Neural progenitor cell (in vitro differentiated cells): Measurements from ENCODE around the gene CYTH3. TPM values are rescaled to one million over a fixed set of nuclear protein-coding genes. Genes with fewer than 3 reads are reported as not detected.

Source experiments
- DNase-seq: peaks from one replicate; pipeline ENCODE4 v3.0.0-alpha.2; 2016; ENCODE audit warnings: low spot score
- H2AFZ ChIP-seq: fragments of 200-600 bp; sonication (generic); replicated peaks from 2 replicates; pipeline ENCODE4 v1.6.1; 2016; ENCODE audit warnings: antibody characterized with exemption
- H3F3A ChIP-seq: fragments of 200-600 bp; sonication (generic); 2 replicates; pipeline ENCODE4 v1.6.1; 2016; ENCODE audit warnings: antibody characterized with exemption, low read depth
- H3K27ac ChIP-seq: fragments of 200-600 bp; sonication (generic); 2 replicates; pipeline ENCODE4 v1.5.1; 2016; ENCODE audit warnings: mild to moderate bottlenecking
- H3K27me3 ChIP-seq: fragments of 200-600 bp; sonication (generic); 2 replicates; pipeline ENCODE4 v1.6.1; 2016; ENCODE audit warnings: mild to moderate bottlenecking, moderate library complexity
- H3K36me3 ChIP-seq: fragments of 200-600 bp; sonication (generic); 2 replicates; pipeline ENCODE4 v1.5.1; 2016
- H3K4me1 ChIP-seq: fragments of 200-600 bp; sonication (generic); 2 replicates; pipeline ENCODE4 v1.6.1; 2016; ENCODE audit warnings: mixed run types
- H3K4me2 ChIP-seq: fragments of 200-600 bp; sonication (generic); 2 replicates; pipeline ENCODE4 v1.6.1; 2016
- H3K4me3 ChIP-seq: fragments of 200-600 bp; sonication (generic); 2 replicates; pipeline ENCODE4 v1.5.1; 2016
- H3K79me2 ChIP-seq: fragments of 200-600 bp; sonication (generic); 2 replicates; pipeline ENCODE4 v1.6.1; 2016; ENCODE audit warnings: low read depth
- H3K9ac ChIP-seq: fragments of 200-600 bp; sonication (generic); 2 replicates; pipeline ENCODE4 v1.6.1; 2016
- H3K9me3 ChIP-seq: fragments of 200-600 bp; sonication (generic); 2 replicates; pipeline ENCODE4 v1.5.1; 2016; ENCODE audit warnings: low read depth
- H4K20me1 ChIP-seq: fragments of 200-600 bp; sonication (generic); 2 replicates; pipeline ENCODE4 v1.6.1; 2016; ENCODE audit warnings: low read depth
- H3K27ac Mint-ChIP-seq: 3 replicates; pipeline ENCODE4 v1.8.0; 2021; ENCODE audit warnings: mixed read lengths
- H3K27me3 Mint-ChIP-seq: 2 replicates; pipeline ENCODE4 v1.8.0; 2022; ENCODE audit warnings: low read depth, mild to moderate bottlenecking, inconsistent platforms, moderate library complexity, mixed read lengths; ENCODE audit not compliant: insufficient read depth
- H3K36me3 Mint-ChIP-seq: 3 replicates; pipeline ENCODE4 v1.8.0; 2021; ENCODE audit warnings: mixed read lengths
- H3K4me1 Mint-ChIP-seq: 3 replicates; pipeline ENCODE4 v1.8.0; 2021; ENCODE audit warnings: mixed read lengths
- H3K4me3 Mint-ChIP-seq: 3 replicates; pipeline ENCODE4 v1.8.0; 2021; ENCODE audit warnings: mild to moderate bottlenecking, moderate library complexity, mixed read lengths
- H3K9me3 Mint-ChIP-seq: 3 replicates; pipeline ENCODE4 v1.8.0; 2020; ENCODE audit warnings: mixed read lengths
- EZH2 ChIP-seq: fragments of 200-600 bp; sonication (generic); IDR thresholded peaks from 2 replicates; pipeline ENCODE4 v1.6.1; 2017; ENCODE audit warnings: antibody characterized with exemption, mild to moderate bottlenecking, moderate library complexity
- EZH2phosphoT487 ChIP-seq: fragments of 200-600 bp; sonication (generic); IDR thresholded peaks from 2 replicates; pipeline ENCODE4 v1.6.1; 2017; ENCODE audit warnings: antibody characterized with exemption
- total RNA-seq: library from RNA; depleted of rRNA; stranded (reverse); fragments of >200 nt; gene quantifications from 2 replicates; pipeline ENCODE4 v1.2.3, GENCODE V29; 2015; ENCODE audit warnings: low replicate concordance
- TF ChIP-seq, protein P1 (sequence below): fragments of 200-600 bp; sonication (generic); IDR thresholded peaks from 2 replicates; pipeline ENCODE4 v1.5.1; 2017; ENCODE audit warnings: antibody characterized with exemption, mild to moderate bottlenecking

Gene CYTH3
- total RNA-seq, 1 donor from 2014 or later = 10.9 TPM

DNA sequence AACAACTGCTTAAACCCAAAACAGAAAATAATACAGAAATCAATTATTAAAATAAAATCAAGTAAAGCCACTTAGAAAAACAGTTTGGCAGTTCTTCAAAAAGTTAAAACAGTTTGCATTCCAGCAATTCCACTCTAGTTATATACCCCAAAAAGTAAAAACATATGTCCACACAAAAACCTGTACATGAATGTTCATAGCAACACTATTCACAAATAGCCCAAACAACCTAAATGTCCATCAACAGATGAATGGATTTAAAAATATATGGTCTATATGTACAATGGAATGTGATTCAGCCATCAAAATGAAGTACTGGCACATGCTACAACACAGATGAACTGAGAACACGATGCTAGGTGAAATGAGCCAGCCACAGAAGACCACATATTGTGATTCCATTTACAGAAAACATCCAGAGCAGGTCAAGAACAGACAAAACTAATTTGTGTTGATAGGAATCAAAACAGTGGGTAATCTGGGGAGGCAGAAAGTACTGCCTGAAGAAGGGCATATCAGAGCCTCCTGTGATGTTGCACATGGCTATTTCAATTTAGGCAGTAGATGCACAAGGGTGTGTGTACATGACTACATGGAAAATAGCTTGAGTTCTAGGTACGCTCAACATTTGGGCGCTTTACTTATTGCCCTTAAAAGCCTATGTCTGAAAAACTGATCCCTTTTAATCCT, 66.3 kb downstream of the CYTH3 start:
- Histone ChIP-seq H3K79me2 (peaks cover 6% of the 10 kb centered on the region), H3K36me3 (no peaks in the 10 kb centered on the region), H3K27me3 (no peaks in the 10 kb centered on the region), H3K4me2 (no peak overlapping the region), H3K4me3 (no peak overlapping the region), H2AFZ (no peak overlapping the region), H3K4me1 (no peaks in the 10 kb centered on the region), H4K20me1 (peaks cover 4% of the 10 kb centered on the region), H3K27ac (no peak overlapping the region), H3F3A (no peaks in the 10 kb centered on the region), H3K9me3 (no peaks in the 10 kb centered on the region), H3K9ac (no peak overlapping the region)
- H3K4me1 Mint-ChIP-seq = peaks cover 13% of the 10 kb centered on the region
- H3K27ac Mint-ChIP-seq = no peak overlapping the region
- H3K4me3 Mint-ChIP-seq = no peak overlapping the region
- no peaks in the 10 kb centered on the region for H3K36me3 Mint-ChIP-seq
- no peak for TF ChIP-seq EZH2
- TF ChIP-seq EZH2phosphoT487 = no peak
- TF ChIP-seq, protein P1, sequence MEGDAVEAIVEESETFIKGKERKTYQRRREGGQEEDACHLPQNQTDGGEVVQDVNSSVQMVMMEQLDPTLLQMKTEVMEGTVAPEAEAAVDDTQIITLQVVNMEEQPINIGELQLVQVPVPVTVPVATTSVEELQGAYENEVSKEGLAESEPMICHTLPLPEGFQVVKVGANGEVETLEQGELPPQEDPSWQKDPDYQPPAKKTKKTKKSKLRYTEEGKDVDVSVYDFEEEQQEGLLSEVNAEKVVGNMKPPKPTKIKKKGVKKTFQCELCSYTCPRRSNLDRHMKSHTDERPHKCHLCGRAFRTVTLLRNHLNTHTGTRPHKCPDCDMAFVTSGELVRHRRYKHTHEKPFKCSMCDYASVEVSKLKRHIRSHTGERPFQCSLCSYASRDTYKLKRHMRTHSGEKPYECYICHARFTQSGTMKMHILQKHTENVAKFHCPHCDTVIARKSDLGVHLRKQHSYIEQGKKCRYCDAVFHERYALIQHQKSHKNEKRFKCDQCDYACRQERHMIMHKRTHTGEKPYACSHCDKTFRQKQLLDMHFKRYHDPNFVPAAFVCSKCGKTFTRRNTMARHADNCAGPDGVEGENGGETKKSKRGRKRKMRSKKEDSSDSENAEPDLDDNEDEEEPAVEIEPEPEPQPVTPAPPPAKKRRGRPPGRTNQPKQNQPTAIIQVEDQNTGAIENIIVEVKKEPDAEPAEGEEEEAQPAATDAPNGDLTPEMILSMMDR = no peak
- no peak for DNase-seq
- H3K9me3 Mint-ChIP-seq = no peaks in the 10 kb centered on the region
- no peaks in the 10 kb centered on the region for H3K27me3 Mint-ChIP-seq

DNA sequence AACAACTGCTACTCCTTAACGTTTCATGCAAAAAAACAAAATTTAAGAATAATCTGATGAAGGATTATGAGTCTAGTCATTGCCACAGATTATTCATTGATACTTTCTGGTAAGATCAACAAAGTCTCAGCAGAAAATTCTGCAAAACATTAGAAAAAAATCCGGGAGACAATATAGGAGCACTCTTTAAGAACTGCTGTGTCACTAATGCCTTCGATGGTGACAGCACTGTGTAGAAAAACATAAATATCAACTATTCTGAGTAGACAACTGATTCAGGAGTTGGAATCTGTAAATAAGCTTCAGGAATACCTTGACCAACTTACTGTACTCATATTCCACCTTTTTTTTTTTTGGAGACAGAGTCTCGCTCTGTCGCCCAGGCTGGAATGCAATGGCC, 69.0 kb downstream of the CYTH3 start:
- Histone ChIP-seq H3K4me2 (no peak overlapping the region), H3K9me3 (no peaks in the 10 kb centered on the region), H3K4me1 (peaks cover 9% of the 10 kb centered on the region), H3K27me3 (no peaks in the 10 kb centered on the region), H3K79me2 (peaks cover 6% of the 10 kb centered on the region), H3K4me3 (no peak overlapping the region), H3K36me3 (no peaks in the 10 kb centered on the region), H3F3A (no peaks in the 10 kb centered on the region), H2AFZ (no peak overlapping the region), H3K27ac (no peak overlapping the region), H3K9ac (no peak overlapping the region), H4K20me1 (peaks cover 4% of the 10 kb centered on the region)
- Mint-ChIP-seq H3K9me3 (no peaks in the 10 kb centered on the region), H3K27me3 (no peaks in the 10 kb centered on the region), H3K36me3 (no peaks in the 10 kb centered on the region), H3K4me1 (peaks cover 14% of the 10 kb centered on the region), H3K27ac (no peak overlapping the region), H3K4me3 (no peak overlapping the region)
- no peak for DNase-seq
- TF ChIP-seq EZH2phosphoT487 (no peak), EZH2 (no peak)
- TF ChIP-seq, protein P1 = no peak

DNA sequence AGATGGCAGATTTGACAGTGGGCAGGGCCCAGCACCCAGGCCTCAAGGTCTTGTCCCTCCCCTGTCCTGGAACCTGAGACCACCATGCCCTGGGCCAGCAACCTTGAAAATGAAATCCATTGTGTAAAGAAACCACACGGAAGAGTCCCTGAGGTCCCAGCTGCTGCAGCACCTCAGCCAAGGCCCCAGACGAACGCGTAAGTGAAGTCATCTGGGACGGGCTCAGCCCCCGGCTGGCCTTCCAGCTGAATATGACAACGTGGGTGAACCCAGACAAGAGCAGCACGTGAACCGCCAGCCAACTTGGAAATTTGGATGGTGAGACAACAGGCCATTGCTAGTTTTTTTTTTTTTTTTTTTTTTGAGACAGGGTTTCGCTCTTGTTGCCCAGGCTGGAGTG, 70.3 kb downstream of the CYTH3 start:
- H3K4me3 Mint-ChIP-seq = no peak overlapping the region

More for the DNA sequence above, 70.3 kb downstream of the CYTH3 start:
- Histone ChIP-seq H3K36me3 (no peaks in the 10 kb centered on the region), H4K20me1 (no peaks in the 10 kb centered on the region), H3K27me3 (no peaks in the 10 kb centered on the region), H2AFZ (no peak overlapping the region), H3K27ac (no peak overlapping the region), H3K9me3 (no peaks in the 10 kb centered on the region), H3F3A (no peaks in the 10 kb centered on the region), H3K4me1 (peaks cover 16% of the 10 kb centered on the region), H3K79me2 (peaks cover 6% of the 10 kb centered on the region), H3K9ac (no peak overlapping the region), H3K4me2 (no peak overlapping the region), H3K4me3 (no peak overlapping the region)
- no peaks in the 10 kb centered on the region for H3K9me3 Mint-ChIP-seq
- no peak for DNase-seq
- H3K36me3 Mint-ChIP-seq = no peaks in the 10 kb centered on the region
- peaks cover 16% of the 10 kb centered on the region for H3K4me1 Mint-ChIP-seq
- no peaks in the 10 kb centered on the region for H3K27me3 Mint-ChIP-seq
- H3K27ac Mint-ChIP-seq = no peak overlapping the region
- no peak for TF ChIP-seq EZH2
- TF ChIP-seq EZH2phosphoT487 = no peak
- TF ChIP-seq, protein P1 = no peak
